ENCODE data around the gene CAMSAP2.
"Not testable (repeated sequence)": the region's sequence is repeated elsewhere in the genome, so short reads cannot be mapped to it uniquely, and the experiment has no call there.

CAMSAP2 gene

GRCh38 chr1:200780545-200781369 lies 42.1 kb downstream of the CAMSAP2 start:
- DNase-seq (ENCODE audit: low read depth in 2 of 2) = no peak

GRCh38 chr1:200783926-200784325 lies 45.2 kb downstream of the CAMSAP2 start:
- no peak for DNase-seq (ENCODE audit: low read depth in 2 of 2)

DNA sequence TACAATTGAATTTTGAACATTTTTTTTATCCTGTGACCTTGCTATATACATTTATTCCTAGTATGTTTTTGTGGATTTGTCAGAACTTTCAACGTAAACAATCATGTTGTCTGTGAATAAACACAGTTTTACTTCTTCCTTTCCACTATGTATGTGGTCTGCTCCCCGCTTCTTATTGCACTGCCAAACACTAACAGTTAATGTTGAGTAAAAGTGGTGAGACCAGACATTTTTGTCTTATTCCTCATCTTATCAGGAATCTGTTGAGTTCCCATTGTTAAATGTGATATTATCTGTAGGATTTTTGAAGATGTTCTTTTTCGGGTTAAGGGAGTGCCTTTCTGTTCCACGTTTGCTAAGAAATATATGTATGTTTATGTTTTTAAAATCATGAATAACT lies 45.9 kb downstream of the CAMSAP2 start:
- no peak for DNase-seq (ENCODE audit: low read depth in 2 of 2)

DNA sequence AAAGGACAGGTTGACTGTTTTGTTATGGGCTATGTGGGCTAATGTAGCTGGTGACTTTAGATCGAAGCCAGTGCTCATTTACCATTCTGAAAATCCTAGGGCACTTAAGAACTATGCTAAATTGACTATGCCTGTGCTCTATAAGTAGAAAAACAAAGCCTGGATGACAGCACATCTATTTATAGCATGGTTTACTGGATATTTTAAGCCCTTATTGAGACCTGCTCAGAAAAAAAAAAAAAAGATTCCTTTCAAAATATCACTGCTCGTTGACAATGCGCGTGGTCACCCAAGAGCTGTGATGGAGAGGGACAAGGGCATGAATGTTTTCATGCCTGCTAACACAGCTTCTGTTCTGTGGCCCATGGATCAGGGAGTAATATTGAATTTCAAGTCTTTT lies 48.1 kb downstream of the CAMSAP2 start:
- no peak for DNase-seq (ENCODE audit: low read depth in 2 of 2)

DNA sequence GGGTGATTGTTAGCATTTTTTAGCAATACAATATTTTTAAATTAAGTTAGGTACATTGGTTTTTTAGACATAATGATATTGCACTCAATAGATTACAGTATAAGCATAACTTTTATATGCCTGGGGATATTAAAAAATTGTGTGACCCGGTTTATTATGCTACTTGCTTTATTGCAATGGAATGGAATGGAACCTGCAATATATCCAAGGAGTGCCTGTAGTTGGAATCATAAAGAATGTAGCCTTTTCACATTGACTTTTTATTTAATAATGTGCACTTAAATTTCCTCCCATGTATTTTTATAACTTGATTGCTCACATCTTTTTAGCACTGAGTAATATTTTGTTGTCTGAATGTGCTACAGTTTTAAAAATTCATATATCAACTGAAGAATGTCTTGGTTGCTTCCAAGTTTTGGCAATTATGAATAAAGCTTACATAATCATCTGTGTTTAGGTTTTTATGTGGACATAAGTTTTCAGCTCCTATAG lies 49.2 kb downstream of the CAMSAP2 start:
- DNase-seq (ENCODE audit: low read depth in 2 of 2) = no peak

DNA sequence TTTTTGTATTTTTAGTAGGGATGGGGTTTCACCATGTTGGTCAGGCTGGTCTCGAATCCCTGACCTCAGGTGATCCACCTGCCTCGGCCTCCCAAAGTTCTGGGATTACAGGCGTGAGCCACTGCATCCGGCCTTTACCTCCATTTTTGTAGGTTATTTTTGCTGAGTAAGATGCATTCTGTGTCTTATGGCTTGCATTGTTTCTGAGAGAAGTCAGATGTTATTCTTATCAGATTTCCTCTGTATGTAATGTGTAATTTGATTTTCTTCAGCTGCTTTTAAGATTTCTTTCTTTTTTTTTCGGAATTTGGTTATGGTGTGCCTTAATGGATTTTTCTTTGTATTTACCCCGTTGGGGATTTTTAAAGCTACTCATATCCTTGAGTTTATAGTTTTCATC lies 52.3 kb downstream of the CAMSAP2 start:
- not testable (repeated sequence) for DNase-seq (ENCODE audit: low read depth in 2 of 2)

- no peak for DNase-seq (ENCODE audit: low read depth in 2 of 2)
These were observed 55.0 kb downstream of the CAMSAP2 start for GRCh38 chr1:200793677-200794076.

DNA sequence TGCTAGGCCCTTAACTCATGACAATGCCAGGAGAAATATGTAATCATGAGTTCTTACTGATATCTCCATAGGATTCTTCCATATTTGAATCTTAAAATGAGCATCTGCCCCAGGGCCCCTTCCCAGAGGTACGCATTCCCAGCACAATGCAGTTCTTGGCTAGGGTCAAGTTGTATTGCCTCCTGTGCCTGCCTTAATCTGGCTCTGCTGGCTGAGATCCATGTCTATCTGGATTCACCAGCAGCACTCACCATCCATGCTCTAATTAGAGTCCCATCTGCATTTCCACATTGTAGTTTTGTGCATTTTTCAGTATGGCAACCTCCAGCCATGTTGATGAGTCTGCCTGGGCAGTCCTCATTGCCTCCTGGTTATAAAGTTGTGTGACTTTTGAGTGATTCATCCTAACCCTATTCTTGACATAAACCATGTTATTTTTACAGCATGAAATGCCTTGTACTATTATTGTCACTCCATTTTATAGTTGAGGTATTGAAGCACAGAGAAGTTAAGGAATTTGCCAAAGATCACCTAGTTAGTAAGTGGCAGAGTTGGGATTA lies 55.9 kb downstream of the CAMSAP2 start:
- no peak for DNase-seq (ENCODE audit: low read depth in 2 of 2)

- no peak for DNase-seq (ENCODE audit: low read depth in 2 of 2)
These were observed 56.5 kb downstream of the CAMSAP2 start for GRCh38 chr1:200795156-200795555.

- DNase-seq (ENCODE audit: low read depth in 2 of 2) = no peak
These were observed 63.3 kb downstream of the CAMSAP2 start for GRCh38 chr1:200802042-200802441.

DNA sequence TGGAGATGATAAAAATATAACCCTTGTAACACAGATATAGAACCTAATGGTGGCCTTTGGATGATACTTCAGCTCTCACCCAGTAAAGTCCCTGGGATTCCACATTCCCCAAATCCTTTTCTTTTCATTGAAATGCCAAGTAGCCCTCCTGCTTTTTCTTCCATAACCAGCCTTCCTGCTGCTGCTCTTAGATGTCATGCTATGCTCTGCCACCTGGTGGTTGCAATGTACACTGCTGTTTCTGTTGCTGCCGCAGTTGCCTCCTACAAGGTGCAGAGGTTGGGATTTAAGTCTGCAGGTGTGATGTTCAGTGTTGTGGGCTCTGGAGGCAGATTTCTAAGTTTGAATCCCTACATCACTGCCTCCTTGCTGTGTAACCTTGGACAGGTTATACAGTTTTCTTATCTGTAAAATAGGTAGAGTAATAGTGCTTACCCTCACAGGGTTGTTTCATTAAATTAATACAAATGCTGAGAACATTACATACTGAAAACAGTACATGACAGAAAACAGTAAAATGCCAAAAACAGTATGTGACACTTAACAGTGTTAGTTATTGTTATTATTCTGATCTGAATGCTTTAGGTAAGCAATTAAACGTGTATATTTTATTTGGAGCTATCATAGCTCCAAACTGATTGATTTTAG lies 64.3 kb downstream of the CAMSAP2 start:
- DNase-seq (ENCODE audit: low read depth in 2 of 2) = peak; percentile 35 to 75

GRCh38 chr1:200805719-200806118 lies 67.0 kb downstream of the CAMSAP2 start:
- DNase-seq (ENCODE audit: low read depth in 2 of 2) = no peak

- no peak for DNase-seq (ENCODE audit: low read depth in 2 of 2)
These were observed 70.2 kb downstream of the CAMSAP2 start for GRCh38 chr1:200808846-200809245.

DNA sequence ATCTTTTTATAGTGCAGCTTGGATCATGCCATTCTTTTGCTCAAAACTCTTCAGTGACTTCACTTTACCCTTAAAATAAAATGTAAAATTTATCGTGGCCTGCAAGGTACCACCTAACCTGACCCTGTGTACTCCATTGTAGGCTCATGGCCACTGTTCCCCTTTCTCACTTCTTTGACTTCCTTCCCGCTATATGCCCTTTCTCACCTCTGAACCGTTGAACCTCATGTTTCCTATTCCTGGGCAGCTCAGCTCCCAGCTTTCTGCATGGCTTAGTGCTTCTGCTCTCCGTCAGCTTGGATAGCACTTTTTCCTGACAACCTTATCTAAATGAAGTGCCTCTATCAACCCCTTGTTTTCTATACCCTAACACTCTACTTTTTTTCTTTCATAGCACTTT lies 73.0 kb downstream of the CAMSAP2 start:
- no peak for DNase-seq (ENCODE audit: low read depth in 2 of 2)

DNA sequence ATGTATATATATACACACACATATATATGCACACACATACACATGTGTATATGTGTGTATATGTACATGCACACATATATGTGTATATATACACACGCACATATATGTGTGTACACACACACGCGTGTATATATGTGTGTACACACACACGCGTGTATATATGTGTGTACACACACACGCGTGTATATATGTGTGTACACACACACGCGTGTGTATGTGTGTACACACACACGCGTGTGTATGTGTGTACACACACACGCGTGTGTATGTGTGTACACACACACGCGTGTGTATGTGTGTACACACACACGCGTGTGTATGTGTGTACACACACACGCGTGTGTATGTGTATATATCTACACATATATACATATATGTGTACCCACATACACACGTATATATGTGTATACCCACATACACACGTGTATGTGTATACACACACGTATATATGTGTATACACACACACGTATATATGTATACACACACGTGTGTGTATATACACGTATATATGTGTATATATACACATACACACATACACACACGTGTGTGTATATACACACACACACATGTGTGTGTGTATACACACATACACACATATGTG lies 78.0 kb downstream of the CAMSAP2 start:
- DNase-seq (ENCODE audit: low read depth in 2 of 2) = not testable (repeated sequence)

DNA sequence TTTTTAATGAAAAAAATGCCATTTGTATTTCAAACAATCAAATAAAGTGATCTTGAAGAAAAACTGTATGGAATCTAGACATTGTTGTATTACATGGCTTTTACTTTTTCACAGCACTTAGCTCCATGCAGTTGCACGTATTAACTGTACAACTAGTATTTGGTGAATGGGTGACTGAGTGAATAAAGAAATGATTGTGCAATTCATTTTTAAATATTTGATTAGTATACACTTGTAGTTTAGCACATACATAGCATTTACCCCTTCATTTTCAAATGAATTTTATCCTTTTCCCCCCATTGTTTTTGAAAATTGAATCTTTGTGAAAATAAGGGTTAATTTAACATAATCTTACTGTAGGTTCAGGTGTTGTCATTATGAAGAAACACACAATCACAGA lies 79.6 kb downstream of the CAMSAP2 start:
- no peak for DNase-seq (ENCODE audit: low read depth in 2 of 2)

- no peak for DNase-seq (ENCODE audit: low read depth in 2 of 2)
These were observed 81.0 kb downstream of the CAMSAP2 start for GRCh38 chr1:200819726-200820125.

DNA sequence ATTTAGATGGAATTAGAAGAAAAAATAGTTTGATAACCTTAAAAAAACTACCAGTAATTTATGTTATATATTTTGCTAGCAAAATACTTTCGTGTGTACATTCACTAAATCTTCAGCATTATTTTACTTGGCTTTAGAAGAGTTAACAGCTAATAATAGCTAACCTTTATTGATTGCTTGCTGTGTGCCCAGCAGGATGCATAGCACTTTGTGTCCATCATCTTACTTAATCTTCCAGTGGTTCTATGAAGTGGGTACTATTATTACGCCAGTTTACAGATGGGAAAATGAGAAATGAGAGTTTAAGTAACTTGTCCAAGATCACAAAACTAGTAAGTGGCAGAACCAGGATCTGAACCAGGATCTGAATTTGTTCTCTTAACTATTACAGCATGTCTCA lies 92.4 kb downstream of the CAMSAP2 start:
- no peak for DNase-seq (ENCODE audit: low read depth in 2 of 2)

DNA sequence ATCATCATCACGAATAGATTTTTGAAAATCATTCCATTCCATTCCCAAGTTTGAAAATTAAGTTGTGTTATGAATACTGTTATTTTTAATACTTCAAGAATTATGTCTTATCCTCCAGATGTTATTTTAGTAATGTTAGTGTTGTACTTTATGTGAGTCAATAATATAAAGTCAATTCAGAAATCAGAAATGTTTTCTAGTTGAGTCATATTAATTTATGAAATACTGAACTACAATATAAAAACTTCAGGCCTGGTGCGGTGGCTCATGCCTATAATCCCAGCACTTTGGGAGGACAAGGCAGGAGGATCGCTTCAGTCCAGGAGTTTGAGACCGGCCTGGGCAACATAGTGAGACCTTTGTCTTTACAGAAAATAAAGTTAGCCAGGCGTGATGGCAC lies 95.7 kb downstream of the CAMSAP2 start:
- DNase-seq (ENCODE audit: low read depth in 2 of 2) = no peak

GRCh38 chr1:200836213-200836612 lies 97.5 kb downstream of the CAMSAP2 start:
- DNase-seq (ENCODE audit: low read depth in 2 of 2) = no peak

DNA sequence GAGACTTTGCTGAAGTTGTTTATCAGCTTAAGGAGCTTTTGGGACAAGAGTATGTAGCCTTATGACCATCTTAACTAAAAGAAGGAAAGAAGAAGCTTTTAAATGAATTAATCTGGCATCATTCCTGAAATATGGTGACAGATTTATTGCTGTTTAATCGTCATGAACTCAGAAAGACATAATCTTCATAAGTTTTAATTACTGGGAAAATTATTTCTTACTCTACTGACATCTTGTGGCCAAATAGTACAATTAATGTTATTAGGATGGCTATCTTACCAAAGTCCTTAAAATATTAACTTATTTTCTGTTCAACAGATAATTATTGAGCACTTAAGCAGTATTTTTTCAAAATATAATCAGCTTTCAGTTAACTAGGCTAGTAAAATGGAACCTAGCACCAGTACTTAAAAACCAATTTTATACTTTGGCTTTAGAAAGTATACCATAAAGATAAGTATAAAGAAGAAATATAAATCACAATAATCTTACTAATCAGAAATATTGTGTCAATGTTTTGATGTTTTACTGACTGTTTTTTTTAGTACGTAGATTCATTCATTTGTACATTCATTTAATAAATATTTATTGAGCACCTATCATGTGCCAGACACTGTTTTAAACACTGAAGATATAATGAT lies 99.4 kb downstream of the CAMSAP2 start:
- no peak for DNase-seq (ENCODE audit: low read depth in 2 of 2)

Measured in stimulated activated CD4-positive, alpha-beta T cell treated with anti-CD3 and anti-CD28 coated beads, Interleukin-12 subunit alpha, Interleukin-12 subunit beta, amount 100 ng/mL, for 24 hours (primary cell).